HUDEP-2 (cell line): ENCODE data around the gene TMEM130.

Experiments used
- DNase-seq, 76 experiments: peaks; one replicate each; lab custom pipeline; 2025; ENCODE audit not compliant: unreplicated experiment in 76 of 76; lab: John Stamatoyannopoulos, UW

TMEM130 gene

GRCh38 chr7:98869597-98870120 is at the start of gene TMEM130:
TMEM130 (minus strand) TSS chr7:98870014; CDS start chr7:98869861, 153 bp downstream.
- no peak for DNase-seq

GRCh38 chr7:98917331-98917730 is 47.5 kb upstream of the TMEM130 start:
- DNase-seq: no peak

- DNase-seq: no peak
Measured at GRCh38 chr7:98913612-98914011, 43.8 kb upstream of the TMEM130 start.

GRCh38 chr7:98913026-98913425 is 43.2 kb upstream of the TMEM130 start:
- DNase-seq: no peak

GRCh38 chr7:98911916-98912315 is 42.1 kb upstream of the TMEM130 start:
- DNase-seq: no peak

- no peak for DNase-seq
Measured at GRCh38 chr7:98910427-98910826, 40.6 kb upstream of the TMEM130 start.

GRCh38 chr7:98909487-98909886 is 39.7 kb upstream of the TMEM130 start:
- no peak for DNase-seq

GRCh38 chr7:98908585-98908984 is 38.8 kb upstream of the TMEM130 start:
- no peak for DNase-seq

GRCh38 chr7:98907570-98907969 is 37.8 kb upstream of the TMEM130 start:
- DNase-seq: no peak

- no peak for DNase-seq
Measured at GRCh38 chr7:98903246-98903645, 33.4 kb upstream of the TMEM130 start.

GRCh38 chr7:98902523-98902922 is 32.7 kb upstream of the TMEM130 start:
- DNase-seq: no peak

- DNase-seq: no peak
Measured at GRCh38 chr7:98900815-98901214, 31.0 kb upstream of the TMEM130 start.

GRCh38 chr7:98899816-98900215 is 30.0 kb upstream of the TMEM130 start:
- no peak for DNase-seq

GRCh38 chr7:98892609-98893008 is 22.8 kb upstream of the TMEM130 start:
- no peak for DNase-seq

- DNase-seq: no peak
Measured at GRCh38 chr7:98887038-98887437, 17.2 kb upstream of the TMEM130 start.

GRCh38 chr7:98884416-98884815 is 14.6 kb upstream of the TMEM130 start:
- no peak for DNase-seq

- DNase-seq: no peak
Measured at GRCh38 chr7:98881561-98882315, 11.9 kb upstream of the TMEM130 start.

- DNase-seq: no peak
Measured at GRCh38 chr7:98880485-98880884, 10.7 kb upstream of the TMEM130 start.

- no peak for DNase-seq
Measured at GRCh38 chr7:98879979-98880315, 10.1 kb upstream of the TMEM130 start.

GRCh38 chr7:98879198-98879978 is 9.6 kb upstream of the TMEM130 start:
- DNase-seq: peak in 54 of 76 experiments; percentile 3 to 52 (median 23)

- peak in 61 of 76 experiments; percentile 5 to 75 (median 38) for DNase-seq
Measured at GRCh38 chr7:98878365-98879197, 8.8 kb upstream of the TMEM130 start, which contains the start of gene TRRAP. TRRAP (plus strand) TSS chr7:98878532; CDS start chr7:98881151, 2,619 bp downstream.
